GM20000 (cell line): Measurements from ENCODE around the gene IL32.

Experiments
- DNase-seq: peaks from one replicate; pipeline ENCODE4 v3.0.0; 2012; ENCODE audit warnings: low spot score
- CTCF ChIP-seq: IDR thresholded peaks from 2 replicates; pipeline ENCODE4 v1.5.1; 2012; ENCODE audit warnings: mild to moderate bottlenecking, control low read depth; ENCODE audit errors: extremely low read depth, missing control alignments

IL32 gene

GRCh38 chr16:3096362-3096761 is 30.9 kb downstream of the IL32 start:
- DNase-seq = peak; percentile 3
- TF ChIP-seq CTCF = no peak

- TF ChIP-seq CTCF = no peak
Observed at GRCh38 chr16:3097266-3097665, 31.8 kb downstream of the IL32 start.

GRCh38 chr16:3098459-3099394 is 33.3 kb downstream of the IL32 start, which contains the start of gene ZSCAN10:
Gene ZSCAN10, minus strand, starts transcription at chr16:3099294. Its CDS starts 6,357 bp downstream, at chr16:3092937.
- no peak for DNase-seq
- TF ChIP-seq CTCF = no peak

More at GRCh38 chr16:3097266-3097665, 31.8 kb downstream of the IL32 start:
- DNase-seq = no peak

- no peak for DNase-seq
- no peak for TF ChIP-seq CTCF
Observed at GRCh38 chr16:3099395-3099731, 33.9 kb downstream of the IL32 start.

GRCh38 chr16:3099732-3100499 is 34.5 kb downstream of the IL32 start:
- peak; percentile 97 for DNase-seq
- no peak for TF ChIP-seq CTCF

GRCh38 chr16:3101018-3101840 is 35.8 kb downstream of the IL32 start:
- peak; percentile 70 for DNase-seq
- peak; percentile 74 for TF ChIP-seq CTCF
